GM23338 (cell line): ENCODE results near the gene DBT.

Experiments
- CREB1 ChIP-seq: fragments of 250-450 bp; sonication (Bioruptor Pico); IDR thresholded peaks from 2 replicates; pipeline ENCODE4 v1.5.0; 2020; ENCODE audit warnings: low read depth, mild to moderate bottlenecking, moderate library complexity
- EZH2 ChIP-seq: fragments of 200-600 bp; sonication (generic); IDR thresholded peaks from one replicate; pipeline ENCODE4 v1.8.0; 2017; ENCODE audit warnings: antibody characterized with exemption, mild to moderate bottlenecking, low read depth; ENCODE audit not compliant: unreplicated experiment
- EZH2phosphoT487 ChIP-seq: fragments of 200-600 bp; sonication (generic); IDR thresholded peaks from one replicate; pipeline ENCODE4 v1.8.1; 2018; ENCODE audit warnings: antibody characterized with exemption; ENCODE audit not compliant: unreplicated experiment
- POLR2AphosphoS5 ChIP-seq: IDR thresholded peaks from 2 replicates; pipeline ENCODE4 v1.6.1; 2016; ENCODE audit warnings: antibody characterized with exemption, low read depth
- STAT1 ChIP-seq: IDR thresholded peaks from one replicate; pipeline ENCODE4 v1.6.1; 2016; ENCODE audit warnings: antibody characterized with exemption; ENCODE audit not compliant: unreplicated experiment
- ZNF114 ChIP-seq: fragments of 250-450 bp; sonication (Bioruptor Pico); IDR thresholded peaks from 2 replicates; pipeline ENCODE4 v1.5.0; 2020; ENCODE audit warnings: mild to moderate bottlenecking, moderate library complexity
- TF ChIP-seq, protein P1 (sequence below), 2 experiments: fragments of 200-600 bp in 1 of 2; sonication (generic) in 1 of 2; conservative IDR thresholded peaks; 2 replicates each; pipeline versions ENCODE4 v1.5.1 to v1.6.1; 2016 to 2017; ENCODE audit warnings: antibody characterized with exemption in 2 of 2, low read depth in 2 of 2, mild to moderate bottlenecking in 2 of 2, moderate library complexity in 1 of 2
- TF ChIP-seq, protein P2 (sequence below): IDR thresholded peaks from 2 replicates; pipeline ENCODE4 v1.6.1; 2016; ENCODE audit warnings: antibody characterized with exemption

DNA sequence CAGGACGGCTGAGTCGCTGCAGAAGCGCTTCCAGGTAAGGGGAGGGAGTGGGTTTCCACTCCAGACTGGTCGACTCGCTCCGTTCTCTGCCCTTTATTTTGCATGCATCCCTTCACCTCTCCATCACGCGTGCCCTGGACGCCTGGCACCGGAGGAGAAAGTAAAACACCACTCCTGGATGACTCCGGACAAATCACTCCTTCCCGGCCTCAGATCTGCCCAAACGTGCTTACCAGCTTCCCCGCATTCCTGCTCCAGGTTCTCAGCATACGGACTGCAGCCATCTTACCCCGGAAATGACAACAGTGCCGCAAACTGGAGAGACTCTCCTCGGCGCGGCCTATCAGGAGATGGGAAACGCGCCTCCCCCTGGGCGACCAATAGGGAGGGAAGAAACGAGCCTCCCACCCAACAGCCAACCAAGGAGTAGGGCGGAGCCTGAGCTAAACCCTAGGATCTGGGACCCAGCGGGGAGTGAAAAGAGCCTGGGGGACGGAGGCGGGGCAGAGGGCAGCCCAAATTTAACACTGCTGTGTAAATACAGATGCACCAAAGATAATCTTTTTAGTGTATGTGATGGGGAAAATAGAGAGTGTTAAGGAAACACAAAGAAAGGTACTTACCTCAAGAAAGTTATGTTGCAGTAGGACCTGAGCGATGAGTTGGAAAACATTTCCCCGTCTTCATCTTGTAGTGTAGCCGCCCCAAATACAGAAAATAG is at the start of gene DBT:
- TF ChIP-seq, protein P1, sequence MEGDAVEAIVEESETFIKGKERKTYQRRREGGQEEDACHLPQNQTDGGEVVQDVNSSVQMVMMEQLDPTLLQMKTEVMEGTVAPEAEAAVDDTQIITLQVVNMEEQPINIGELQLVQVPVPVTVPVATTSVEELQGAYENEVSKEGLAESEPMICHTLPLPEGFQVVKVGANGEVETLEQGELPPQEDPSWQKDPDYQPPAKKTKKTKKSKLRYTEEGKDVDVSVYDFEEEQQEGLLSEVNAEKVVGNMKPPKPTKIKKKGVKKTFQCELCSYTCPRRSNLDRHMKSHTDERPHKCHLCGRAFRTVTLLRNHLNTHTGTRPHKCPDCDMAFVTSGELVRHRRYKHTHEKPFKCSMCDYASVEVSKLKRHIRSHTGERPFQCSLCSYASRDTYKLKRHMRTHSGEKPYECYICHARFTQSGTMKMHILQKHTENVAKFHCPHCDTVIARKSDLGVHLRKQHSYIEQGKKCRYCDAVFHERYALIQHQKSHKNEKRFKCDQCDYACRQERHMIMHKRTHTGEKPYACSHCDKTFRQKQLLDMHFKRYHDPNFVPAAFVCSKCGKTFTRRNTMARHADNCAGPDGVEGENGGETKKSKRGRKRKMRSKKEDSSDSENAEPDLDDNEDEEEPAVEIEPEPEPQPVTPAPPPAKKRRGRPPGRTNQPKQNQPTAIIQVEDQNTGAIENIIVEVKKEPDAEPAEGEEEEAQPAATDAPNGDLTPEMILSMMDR (conservative IDR thresholded peaks at IDR 0.05; ENCODE audit: low read depth in 2 of 2), result no peak
- no peak for TF ChIP-seq EZH2
- peak; percentile 75 for TF ChIP-seq CREB1 (CRISPR knock-in tag)
- no peak for TF ChIP-seq STAT1
- TF ChIP-seq, protein P2, sequence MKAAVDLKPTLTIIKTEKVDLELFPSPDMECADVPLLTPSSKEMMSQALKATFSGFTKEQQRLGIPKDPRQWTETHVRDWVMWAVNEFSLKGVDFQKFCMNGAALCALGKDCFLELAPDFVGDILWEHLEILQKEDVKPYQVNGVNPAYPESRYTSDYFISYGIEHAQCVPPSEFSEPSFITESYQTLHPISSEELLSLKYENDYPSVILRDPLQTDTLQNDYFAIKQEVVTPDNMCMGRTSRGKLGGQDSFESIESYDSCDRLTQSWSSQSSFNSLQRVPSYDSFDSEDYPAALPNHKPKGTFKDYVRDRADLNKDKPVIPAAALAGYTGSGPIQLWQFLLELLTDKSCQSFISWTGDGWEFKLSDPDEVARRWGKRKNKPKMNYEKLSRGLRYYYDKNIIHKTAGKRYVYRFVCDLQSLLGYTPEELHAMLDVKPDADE, result peak; percentile 54
- TF ChIP-seq ZNF114 (CRISPR knock-in tag), result no peak
- TF ChIP-seq POLR2AphosphoS5, result peak; percentile 98
- TF ChIP-seq EZH2phosphoT487, result no peak
